ENCODE data around the gene SOS2.

GRCh38 chr14:50218501-50218900 is 12.9 kb downstream of the SOS2 start:
- TF ChIP-seq POLR2A (IDR thresholded peaks at IDR 0.05): no peak
- TF ChIP-seq CTCF (IDR thresholded peaks at IDR 0.05): no peak

All from adrenal gland (tissue), 5 donors.